Activated T-cell treated with anti-CD3 and anti-CD28 coated beads for 1 hour (primary cell): Measurements from ENCODE around the gene HBEGF.

ENCODE experiments used
- DNase-seq: peaks from one replicate; pipeline ENCODE4 v3.0.0-alpha.2; 2020; ENCODE audit warnings: low read depth

HBEGF gene

GRCh38 chr5:140336388-140336787 lies 10.0 kb downstream of the HBEGF start:
- no peak for DNase-seq

- DNase-seq = no peak
Observed at GRCh38 chr5:140331638-140332037, 14.8 kb downstream of the HBEGF start.

GRCh38 chr5:140329739-140330481 lies 16.5 kb downstream of the HBEGF start:
- no peak for DNase-seq

- no peak for DNase-seq
Observed at GRCh38 chr5:140328036-140328764, 18.2 kb downstream of the HBEGF start.

GRCh38 chr5:140327589-140327988 lies 18.8 kb downstream of the HBEGF start:
- DNase-seq = no peak

- no peak for DNase-seq
Observed at GRCh38 chr5:140325486-140325885, 20.9 kb downstream of the HBEGF start.

- no peak for DNase-seq
Observed at GRCh38 chr5:140324617-140325241, 21.7 kb downstream of the HBEGF start.

GRCh38 chr5:140324041-140324600 lies 22.3 kb downstream of the HBEGF start:
- no peak for DNase-seq

GRCh38 chr5:140322751-140323731 lies 23.4 kb downstream of the HBEGF start:
- DNase-seq = no peak

GRCh38 chr5:140321796-140322195 lies 24.6 kb downstream of the HBEGF start:
- DNase-seq = no peak

- DNase-seq = no peak
Observed at GRCh38 chr5:140319833-140320232, 26.6 kb downstream of the HBEGF start.

- DNase-seq = no peak
Observed at GRCh38 chr5:140318792-140319191, 27.6 kb downstream of the HBEGF start.

- DNase-seq = no peak
Observed at GRCh38 chr5:140317859-140318258, 28.5 kb downstream of the HBEGF start.

GRCh38 chr5:140312791-140313189 lies 33.6 kb downstream of the HBEGF start:
- DNase-seq = no peak

- DNase-seq = no peak
Observed at GRCh38 chr5:140312067-140312790, 34.2 kb downstream of the HBEGF start.

GRCh38 chr5:140311011-140311467 lies 35.4 kb downstream of the HBEGF start:
- no peak for DNase-seq

- DNase-seq = no peak
Observed at GRCh38 chr5:140310434-140310833, 36.0 kb downstream of the HBEGF start.

- DNase-seq = no peak
Observed at GRCh38 chr5:140309706-140310249, 36.6 kb downstream of the HBEGF start.

- no peak for DNase-seq
Observed at GRCh38 chr5:140305471-140305870, 40.9 kb downstream of the HBEGF start.

GRCh38 chr5:140303966-140304365 lies 42.4 kb downstream of the HBEGF start:
- DNase-seq = no peak
